ENCODE data around the gene LGALSL.

DNA sequence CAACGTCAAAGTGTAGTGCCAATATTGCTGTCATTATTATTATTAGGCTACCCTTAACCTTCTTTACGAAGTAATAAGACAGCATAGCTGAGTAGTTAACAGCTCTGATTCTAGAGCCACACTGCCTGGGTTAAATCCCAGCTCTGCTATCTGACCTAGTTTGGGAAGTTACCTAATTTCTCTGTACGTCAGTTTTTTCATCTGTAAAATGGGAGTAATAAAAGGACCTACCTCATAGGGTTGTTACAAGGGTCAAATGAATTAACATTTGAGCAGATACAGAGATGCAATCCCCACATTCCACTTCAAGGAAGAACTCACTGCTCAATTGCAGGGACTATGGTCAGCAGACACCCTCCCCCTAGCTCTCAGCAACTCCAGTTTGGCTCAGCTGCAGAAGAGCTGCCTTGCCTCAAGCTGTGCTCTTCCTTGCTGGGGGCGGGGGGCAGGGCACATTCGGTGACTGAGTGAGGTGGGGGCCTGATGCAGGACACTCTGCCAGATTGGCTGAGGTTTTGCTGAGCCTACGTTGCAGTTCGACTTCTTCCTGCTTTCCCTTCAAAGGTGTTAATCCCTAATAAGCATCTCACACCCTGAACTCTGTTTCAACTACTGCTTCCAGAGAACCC lies 11.0 kb upstream of the LGALSL start:
- TF ChIP-seq, protein P1, sequence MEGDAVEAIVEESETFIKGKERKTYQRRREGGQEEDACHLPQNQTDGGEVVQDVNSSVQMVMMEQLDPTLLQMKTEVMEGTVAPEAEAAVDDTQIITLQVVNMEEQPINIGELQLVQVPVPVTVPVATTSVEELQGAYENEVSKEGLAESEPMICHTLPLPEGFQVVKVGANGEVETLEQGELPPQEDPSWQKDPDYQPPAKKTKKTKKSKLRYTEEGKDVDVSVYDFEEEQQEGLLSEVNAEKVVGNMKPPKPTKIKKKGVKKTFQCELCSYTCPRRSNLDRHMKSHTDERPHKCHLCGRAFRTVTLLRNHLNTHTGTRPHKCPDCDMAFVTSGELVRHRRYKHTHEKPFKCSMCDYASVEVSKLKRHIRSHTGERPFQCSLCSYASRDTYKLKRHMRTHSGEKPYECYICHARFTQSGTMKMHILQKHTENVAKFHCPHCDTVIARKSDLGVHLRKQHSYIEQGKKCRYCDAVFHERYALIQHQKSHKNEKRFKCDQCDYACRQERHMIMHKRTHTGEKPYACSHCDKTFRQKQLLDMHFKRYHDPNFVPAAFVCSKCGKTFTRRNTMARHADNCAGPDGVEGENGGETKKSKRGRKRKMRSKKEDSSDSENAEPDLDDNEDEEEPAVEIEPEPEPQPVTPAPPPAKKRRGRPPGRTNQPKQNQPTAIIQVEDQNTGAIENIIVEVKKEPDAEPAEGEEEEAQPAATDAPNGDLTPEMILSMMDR (IDR thresholded peaks at IDR 0.05), result no peak
- TF ChIP-seq POLR2A (IDR thresholded peaks at IDR 0.05), result no peak

Data from stomach (tissue), 4 donors.